Peyer's patch (tissue), 4 donors: Measurements from ENCODE around the gene ADNP2.

Source experiments
- POLR2A ChIP-seq, 2 donors: fragments of 450-650 bp; IDR thresholded peaks; one replicate each; pipeline ENCODE4 v1.5.1; 2017; ENCODE audit warnings: antibody characterized with exemption in 2 of 2, mild to moderate bottlenecking in 2 of 2, moderate library complexity in 2 of 2
- TF ChIP-seq, protein P1 (sequence below), 6 experiments: fragments of 450-650 bp in 4 of 6; fragments of 200-600 bp in 2 of 6; sonication (generic) in 1 of 6; IDR thresholded peaks; one replicate each; pipeline ENCODE4 v1.5.1; 2017 to 2019; ENCODE audit warnings: antibody characterized with exemption in 6 of 6, mild to moderate bottlenecking in 3 of 6, moderate library complexity in 1 of 6

DNA sequence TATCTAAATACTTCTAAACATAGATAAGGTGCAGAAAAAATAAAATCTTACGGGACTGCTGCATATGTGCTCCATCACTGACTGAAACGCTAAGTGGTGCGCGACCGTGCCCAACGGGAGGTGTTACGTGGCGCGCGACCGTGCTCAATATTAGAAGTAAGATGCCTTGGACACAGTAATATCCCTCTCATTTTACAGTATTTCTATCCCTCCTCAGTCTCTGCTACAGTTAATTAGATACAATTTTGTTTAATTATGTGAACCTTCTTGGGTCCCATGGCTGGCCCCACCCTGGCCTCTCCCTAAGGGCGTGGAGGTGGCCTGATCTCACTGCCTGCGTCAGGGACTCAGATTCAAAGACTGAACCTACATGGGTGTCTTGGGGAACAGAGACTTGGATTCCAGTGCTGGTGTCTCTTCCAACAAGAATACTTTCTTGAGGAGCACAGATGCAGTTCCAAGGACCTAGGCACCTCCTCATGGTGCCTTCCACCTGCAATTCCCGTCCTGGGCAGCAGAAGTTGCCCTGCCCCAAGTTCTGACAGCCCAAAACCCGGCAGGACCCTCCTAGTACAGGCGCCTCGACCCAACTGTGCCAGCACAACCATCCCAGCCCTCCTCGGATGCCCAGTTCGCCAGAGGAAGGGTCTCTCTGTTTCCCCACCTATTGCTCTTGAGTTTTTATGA is 79.0 kb downstream of the ADNP2 start:
- TF ChIP-seq, protein P1, sequence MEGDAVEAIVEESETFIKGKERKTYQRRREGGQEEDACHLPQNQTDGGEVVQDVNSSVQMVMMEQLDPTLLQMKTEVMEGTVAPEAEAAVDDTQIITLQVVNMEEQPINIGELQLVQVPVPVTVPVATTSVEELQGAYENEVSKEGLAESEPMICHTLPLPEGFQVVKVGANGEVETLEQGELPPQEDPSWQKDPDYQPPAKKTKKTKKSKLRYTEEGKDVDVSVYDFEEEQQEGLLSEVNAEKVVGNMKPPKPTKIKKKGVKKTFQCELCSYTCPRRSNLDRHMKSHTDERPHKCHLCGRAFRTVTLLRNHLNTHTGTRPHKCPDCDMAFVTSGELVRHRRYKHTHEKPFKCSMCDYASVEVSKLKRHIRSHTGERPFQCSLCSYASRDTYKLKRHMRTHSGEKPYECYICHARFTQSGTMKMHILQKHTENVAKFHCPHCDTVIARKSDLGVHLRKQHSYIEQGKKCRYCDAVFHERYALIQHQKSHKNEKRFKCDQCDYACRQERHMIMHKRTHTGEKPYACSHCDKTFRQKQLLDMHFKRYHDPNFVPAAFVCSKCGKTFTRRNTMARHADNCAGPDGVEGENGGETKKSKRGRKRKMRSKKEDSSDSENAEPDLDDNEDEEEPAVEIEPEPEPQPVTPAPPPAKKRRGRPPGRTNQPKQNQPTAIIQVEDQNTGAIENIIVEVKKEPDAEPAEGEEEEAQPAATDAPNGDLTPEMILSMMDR (IDR thresholded peaks at IDR 0.05) = no peak
- no peak for TF ChIP-seq POLR2A (IDR thresholded peaks at IDR 0.05)
